Measurements from ENCODE around the gene RAD51AP2.

RAD51AP2 gene

GRCh38 chr2:17538022-17538843, 20.0 kb upstream of the RAD51AP2 start:
- in situ Hi-C loops (cut with MboI; ENCODE audit: low sequenced_read_pairs, unreplicated experiment): no loop called here
- peak; percentile 15 for DNase-seq (ENCODE audit: low spot score)
- TF ChIP-seq CTCF (IDR thresholded peaks at IDR 0.05; ENCODE audit: borderline replicate concordance, control extremely low read depth, extremely low read depth, insufficient read depth, missing control alignments): no peak

- TF ChIP-seq CTCF (IDR thresholded peaks at IDR 0.05; ENCODE audit: borderline replicate concordance, control extremely low read depth, extremely low read depth, insufficient read depth, missing control alignments): no peak
- DNase-seq (ENCODE audit: low spot score): no peak
- in situ Hi-C loops (cut with MboI; ENCODE audit: low sequenced_read_pairs, unreplicated experiment): no loop called here
Observed at GRCh38 chr2:17536416-17536815, 18.2 kb upstream of the RAD51AP2 start.

GRCh38 chr2:17533546-17533945, 15.3 kb upstream of the RAD51AP2 start:
- no peak for TF ChIP-seq CTCF (IDR thresholded peaks at IDR 0.05; ENCODE audit: borderline replicate concordance, control extremely low read depth, extremely low read depth, insufficient read depth, missing control alignments)
- in situ Hi-C loops (cut with MboI; ENCODE audit: low sequenced_read_pairs, unreplicated experiment): no loop called here

GRCh38 chr2:17529771-17530170, 11.5 kb upstream of the RAD51AP2 start:
- TF ChIP-seq CTCF (IDR thresholded peaks at IDR 0.05; ENCODE audit: borderline replicate concordance, control extremely low read depth, extremely low read depth, insufficient read depth, missing control alignments): no peak
- DNase-seq (ENCODE audit: low spot score): no peak
- in situ Hi-C loops (cut with MboI; ENCODE audit: low sequenced_read_pairs, unreplicated experiment): no loop called here

More at GRCh38 chr2:17533546-17533945, 15.3 kb upstream of the RAD51AP2 start:
- DNase-seq (ENCODE audit: low spot score): no peak

- TF ChIP-seq CTCF (IDR thresholded peaks at IDR 0.05; ENCODE audit: borderline replicate concordance, control extremely low read depth, extremely low read depth, insufficient read depth, missing control alignments): no peak
- in situ Hi-C loops (cut with MboI; ENCODE audit: low sequenced_read_pairs, unreplicated experiment): no loop called here
- no peak for DNase-seq (ENCODE audit: low spot score)
Observed at GRCh38 chr2:17522303-17522702, 4.1 kb upstream of the RAD51AP2 start.

GRCh38 chr2:17521621-17522020, 3.4 kb upstream of the RAD51AP2 start:
- DNase-seq (ENCODE audit: low spot score): no peak
- in situ Hi-C loops (cut with MboI; ENCODE audit: low sequenced_read_pairs, unreplicated experiment): no loop called here
- TF ChIP-seq CTCF (IDR thresholded peaks at IDR 0.05; ENCODE audit: borderline replicate concordance, control extremely low read depth, extremely low read depth, insufficient read depth, missing control alignments): no peak

Data from GM13976 (cell line).